IMR-90 (cell line): ENCODE data around the gene COL18A1. TPM values are rescaled to one million over a fixed set of nuclear protein-coding genes. Genes with fewer than 3 reads are reported as not detected.

Experiments
- ATAC-seq: fragments of 200-7000 bp; cut with Tn5 transposase; 2 replicates; pipeline ENCODE4 v1.9.1; 2020; ENCODE audit warnings: low read depth, mild to moderate bottlenecking, moderate library complexity
- BruUV-seq: library from RNA; stranded (reverse); fragments of 400-500 nt; replicated peaks from 2 replicates; lab custom pipeline; 2021; lab: Mats Ljungman, UMichigan
- CTCF ChIA-PET: fragments of 300-600 bp; formaldehyde crosslinking; extraction: SDS; loops from one replicate; lab custom pipeline; 2021; ENCODE audit warnings: antibody characterized with exemption; lab: Yijun Ruan, JAX
- POLR2A ChIA-PET: fragments of 300-600 bp; sonication (Branson Sonifier 250); formaldehyde crosslinking; loops from one replicate; lab custom pipeline; 2022; ENCODE audit warnings: antibody characterized with exemption; ENCODE audit not compliant: unreplicated experiment; lab: Charles Lee
- DNase-seq: peaks from one replicate; pipeline ENCODE4 v3.0.0; 2013
- H2AFZ ChIP-seq: replicated peaks from 2 replicates; pipeline ENCODE3; 2013; ENCODE audit warnings: low read length, mild to moderate bottlenecking; ENCODE audit not compliant: poor library complexity
- H2AK5ac ChIP-seq: 2 replicates; pipeline ENCODE4 v1.6.1; 2013; ENCODE audit warnings: low read depth, low read length, inconsistent platforms
- H2AK9ac ChIP-seq: replicated peaks from 2 replicates; pipeline ENCODE3; 2013; ENCODE audit warnings: mild to moderate bottlenecking, low read depth, low read length, moderate library complexity; ENCODE audit not compliant: poor library complexity
- H2BK120ac ChIP-seq: 2 replicates; pipeline ENCODE4 v1.6.1; 2013; ENCODE audit warnings: low read depth, low read length, inconsistent platforms
- H2BK15ac ChIP-seq: 3 replicates; pipeline ENCODE4 v1.6.1; 2013; ENCODE audit warnings: low read depth, low read length, inconsistent platforms
- H2BK20ac ChIP-seq: 2 replicates; pipeline ENCODE4 v1.6.1; 2013; ENCODE audit warnings: low read depth, mild to moderate bottlenecking, inconsistent platforms, low read length, moderate library complexity
- H2BK5ac ChIP-seq: 2 replicates; pipeline ENCODE4 v1.6.1; 2013; ENCODE audit warnings: mild to moderate bottlenecking, low read depth, low read length, inconsistent platforms; ENCODE audit not compliant: poor library complexity, severe bottlenecking
- H3K14ac ChIP-seq: replicated peaks from 2 replicates; pipeline ENCODE4 v1.6.1; 2013; ENCODE audit warnings: low read depth, low read length, inconsistent platforms
- H3K18ac ChIP-seq: 2 replicates; pipeline ENCODE4 v1.6.1; 2013; ENCODE audit warnings: low read depth, low read length, control low read depth
- H3K23ac ChIP-seq: 2 replicates; pipeline ENCODE4 v1.6.1; 2013; ENCODE audit warnings: low read depth, low read length, inconsistent platforms
- H3K27ac ChIP-seq: 2 replicates; pipeline ENCODE4 v1.5.1; 2013; ENCODE audit warnings: mild to moderate bottlenecking, control low read depth, low read length; ENCODE audit not compliant: insufficient read depth
- H3K27me3 ChIP-seq: 2 replicates; pipeline ENCODE4 v1.6.1; 2013; ENCODE audit warnings: low read length; ENCODE audit not compliant: control insufficient read depth, insufficient read depth
- H3K36me3 ChIP-seq: 2 replicates; pipeline ENCODE4 v1.6.1; 2013; ENCODE audit warnings: low read length, mixed read lengths; ENCODE audit not compliant: control insufficient read depth, insufficient read depth
- H3K4ac ChIP-seq: 2 replicates; pipeline ENCODE4 v1.6.1; 2013; ENCODE audit warnings: low read depth, low read length, inconsistent platforms
- H3K4me1 ChIP-seq: 2 replicates; pipeline ENCODE4 v1.6.1; 2013; ENCODE audit warnings: low read length, mixed read lengths; ENCODE audit not compliant: control insufficient read depth, insufficient read depth
- H3K4me2 ChIP-seq: 2 replicates; pipeline ENCODE4 v1.6.1; 2013; ENCODE audit warnings: low read depth, mild to moderate bottlenecking, control low read depth, low read length, moderate library complexity
- H3K4me3 ChIP-seq: 2 replicates; pipeline ENCODE4 v1.5.1; 2013; ENCODE audit warnings: low read depth, mild to moderate bottlenecking, control low read depth, low read length, moderate library complexity; ENCODE audit not compliant: insufficient read depth
- H3K56ac ChIP-seq: 2 replicates; pipeline ENCODE4 v1.6.1; 2013; ENCODE audit warnings: low read length, inconsistent platforms; ENCODE audit not compliant: insufficient read depth; ENCODE audit errors: extremely low read depth
- H3K79me1 ChIP-seq, 2 experiments: 2 replicates each; pipeline ENCODE4 v1.6.1; 2013; ENCODE audit warnings: low read length in 2 of 2, inconsistent platforms in 1 of 2, low read depth in 1 of 2
- H3K9ac ChIP-seq: 2 replicates; pipeline ENCODE4 v1.6.1; 2013; ENCODE audit warnings: low read depth, low read length, control low read depth
- H3K9me1 ChIP-seq: 2 replicates; pipeline ENCODE4 v1.6.1; 2013; ENCODE audit warnings: low read length, inconsistent platforms; ENCODE audit not compliant: insufficient read depth
- H3K9me3 ChIP-seq: 2 replicates; pipeline ENCODE4 v1.6.1; 2013; ENCODE audit warnings: low read length; ENCODE audit not compliant: control insufficient read depth, insufficient read depth
- H4K20me1 ChIP-seq: 2 replicates; pipeline ENCODE4 v1.6.1; 2013; ENCODE audit warnings: low read length, inconsistent platforms; ENCODE audit not compliant: insufficient read depth
- H4K5ac ChIP-seq: 2 replicates; pipeline ENCODE4 v1.6.1; 2013; ENCODE audit warnings: mild to moderate bottlenecking, low read depth, low read length, control low read depth
- H4K8ac ChIP-seq, 2 experiments: 2 replicates each; pipeline ENCODE4 v1.6.1; 2013; ENCODE audit warnings: low read depth in 2 of 2, low read length in 2 of 2, control low read depth in 1 of 2, inconsistent platforms in 1 of 2
- H4K91ac ChIP-seq: 2 replicates; pipeline ENCODE4 v1.6.1; 2013; ENCODE audit warnings: low read depth, low read length, inconsistent platforms; ENCODE audit not compliant: insufficient read depth
- BHLHE40 ChIP-seq: fragments of 150-350 bp; IDR thresholded peaks from 2 replicates; pipeline ENCODE4 v1.6.1; 2016; ENCODE audit warnings: mild to moderate bottlenecking, low read depth, low read length
- CEBPB ChIP-seq: IDR thresholded peaks from 2 replicates; pipeline ENCODE4 v1.6.1; 2012; ENCODE audit warnings: low read depth, low read length, improper control_type of control experiment
- CHD1 ChIP-seq: IDR thresholded peaks from 2 replicates; pipeline ENCODE4 v1.6.1; 2012; ENCODE audit warnings: low read depth, low read length, improper control_type of control experiment
- FOS ChIP-seq: fragments of 150-350 bp; IDR thresholded peaks from 2 replicates; pipeline ENCODE4 v1.6.1; 2016; ENCODE audit warnings: low read depth, low read length
- MAFK ChIP-seq: IDR thresholded peaks from 2 replicates; pipeline ENCODE4 v1.6.1; 2012; ENCODE audit warnings: low read depth, low read length, improper control_type of control experiment
- MAZ ChIP-seq: IDR thresholded peaks from 2 replicates; pipeline ENCODE4 v1.6.1; 2012; ENCODE audit warnings: low read depth, mild to moderate bottlenecking, low read length, improper control_type of control experiment, moderate library complexity, borderline replicate concordance
- NFE2L2 ChIP-seq: fragments of 150-350 bp; IDR thresholded peaks from 2 replicates; pipeline ENCODE4 v1.6.1; 2016; ENCODE audit warnings: low read depth, mild to moderate bottlenecking, low read length
- POLR2A ChIP-seq: IDR thresholded peaks from 2 replicates; pipeline ENCODE4 v1.6.1; 2012; ENCODE audit warnings: mild to moderate bottlenecking, low read depth, low read length
- RAD21 ChIP-seq: IDR thresholded peaks from 2 replicates; pipeline ENCODE4 v1.6.1; 2012; ENCODE audit warnings: low read length, improper control_type of control experiment
- RCOR1 ChIP-seq: IDR thresholded peaks from 2 replicates; pipeline ENCODE4 v1.6.1; 2012; ENCODE audit warnings: mild to moderate bottlenecking, low read length, improper control_type of control experiment; ENCODE audit not compliant: insufficient replicate concordance
- RFX5 ChIP-seq: IDR thresholded peaks from 2 replicates; pipeline ENCODE4 v1.8.0; 2012; ENCODE audit warnings: low read depth, mild to moderate bottlenecking, low read length, moderate library complexity
- SMC3 ChIP-seq: fragments of 150-350 bp; IDR thresholded peaks from 2 replicates; pipeline ENCODE4 v1.6.1; 2016; ENCODE audit warnings: low read depth, mild to moderate bottlenecking, antibody characterized with exemption, low read length, moderate library complexity
- WGBS, 2 experiments: methylation state at CpG; one replicate each; pipeline versions ENCODE4 v1.1.5 to v1.1.7; 2013; ENCODE audit warnings: missing lambda C conversion rate in 2 of 2; ENCODE audit not compliant: insufficient read length in 1 of 2; ENCODE audit errors: extremely low coverage in 2 of 2; 5-methylcytosine and 5-hydroxymethylcytosine counted together
- dilution Hi-C: fragments of 300-500 bp; cut with HindIII; formaldehyde crosslinking; loops from one replicate; pipeline ENCODE4 v1.14.3; 2018; ENCODE audit warnings: low sequenced_read_pairs; ENCODE audit not compliant: unreplicated experiment
- in situ Hi-C: fragments of 300-500 bp; cut with MboI; formaldehyde crosslinking; loops from 3 replicates; pipeline ENCODE4 v1.14.3; 2019; ENCODE audit warnings: low sequenced_read_pairs, inconsistent platforms, mixed read lengths
- intact Hi-C: fragments of 100-400 bp; cut with micrococcal nuclease; formaldehyde crosslinking; loops from 2 replicates; pipeline ENCODE4 v1.10.0; 2022
- polyA plus RNA-seq, 3 experiments: library from polyadenylated mRNA; depleted of rRNA; stranded (reverse); fragments of >200 nt; gene quantifications; 2 replicates each; pipeline ENCODE4 v1.2.3, GENCODE V29; 2012; ENCODE audit warnings: low replicate concordance in 1 of 3
- total RNA-seq: library from RNA; depleted of rRNA; stranded (reverse); fragments of >200 nt; gene quantifications from 2 replicates; pipeline ENCODE4 v1.2.3, GENCODE V29; 2012
- TF ChIP-seq, protein P1 (sequence below): fragments of 150-350 bp; IDR thresholded peaks from 2 replicates; pipeline ENCODE4 v1.6.1; 2017; ENCODE audit warnings: mild to moderate bottlenecking, antibody characterized with exemption, low read length, low read depth

COL18A1 gene
- total and polyA plus RNA-seq, 2 of the 4 experiments (the other 2 are of a cell fraction): 4.3 to 46.7 TPM

GRCh38 chr21:45549626-45550463, 144.9 kb downstream of the COL18A1 start (continued):
- TF ChIP-seq SMC3: no peak

DNA sequence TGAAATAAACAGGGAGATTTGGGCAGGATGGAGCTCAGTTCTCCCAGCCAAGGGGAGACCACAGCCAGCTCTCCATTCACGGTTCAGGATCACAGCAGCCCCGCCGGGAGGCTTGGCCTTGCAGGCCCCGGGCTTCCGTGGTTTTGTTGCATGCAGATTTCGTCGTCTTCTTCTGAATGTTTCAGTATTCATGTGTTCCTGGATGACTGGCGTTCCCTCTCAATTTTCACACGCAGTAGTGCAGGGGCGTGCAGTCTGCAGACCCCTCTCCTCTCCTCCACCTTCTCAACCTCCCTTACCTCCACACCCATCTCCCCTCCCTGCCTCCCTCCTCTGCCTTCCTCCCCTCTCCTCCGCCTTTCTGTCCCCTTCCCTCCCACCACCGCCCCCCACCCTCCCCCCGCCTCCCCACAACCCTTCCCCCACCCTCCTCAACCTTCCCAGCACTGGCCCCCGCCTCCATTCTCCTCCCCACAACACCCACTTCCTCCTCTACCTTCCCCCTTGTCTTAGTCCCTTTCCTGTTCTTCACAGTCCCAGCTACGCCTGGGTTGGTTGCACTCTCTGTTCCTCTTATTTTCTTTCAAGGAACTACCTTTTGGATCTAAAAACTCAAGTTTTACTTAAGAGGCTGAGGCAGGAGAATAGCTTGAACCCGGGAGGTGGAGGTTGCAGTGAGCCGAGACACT, 145.7 kb downstream of the COL18A1 start:
- Histone ChIP-seq H3K56ac (no peak overlapping the region), H4K91ac (no peak overlapping the region), H2AFZ (peak overlapping the region; percentile 72), H3K27me3 (peaks cover 10% of the 10 kb centered on the region), H3K36me3 (no peaks in the 10 kb centered on the region), H2AK9ac (no peak overlapping the region), H3K4me2 (no peak overlapping the region), H3K9ac (no peak overlapping the region), H2BK15ac (no peak overlapping the region), H4K20me1 (no peaks in the 10 kb centered on the region), H3K4me1 (0 out of 2 replicates have a peak, but pooled peaks cover 2% of the 10 kb centered on the region), H2BK20ac (no peak overlapping the region), H3K27ac (no peak overlapping the region), H3K23ac (no peak overlapping the region), H3K9me1 (0 out of 2 replicates have a peak, but pooled peaks cover 9% of the 10 kb centered on the region), H2AK5ac (peak overlapping the region; percentile 9; the same call in 1 of the 2 replicates), H3K79me1 (no peaks in the 10 kb centered on the region), H4K5ac (no peak overlapping the region), H4K8ac (no peak overlapping the region), H3K9me3 (no peaks in the 10 kb centered on the region), H2BK5ac (peak overlapping the region; percentile 54), H2BK120ac (no peak overlapping the region), H3K4ac (0 out of 2 replicates have a peak overlapping the region, but pooled peaks have one; percentile 12), H3K14ac (0 out of 2 replicates have a peak overlapping the region, but pooled peaks have one; percentile 48), H3K4me3 (no peak overlapping the region), H3K18ac (no peak overlapping the region)
- dilution Hi-C loops: no loop called here
- ChIA-PET POLR2A (no interaction called here), CTCF (interaction anchor here (1.4 kb wide), 1 partner anchor 17 kb away, joined by 3 read pairs; no protein-coding TSS in a partner anchor)
- BruUV-seq: no TSS peak
- WGBS, 2 experiments: 54% methylated on average over 10 of the region's 17 CpGs; no CpG with 5 or more reads in 1 of the 2 experiments
- DNase-seq (no peak), ATAC-seq (no peak)
- in situ Hi-C loops: no loop called here
- intact Hi-C loops: no loop called here
- TF ChIP-seq FOS (no peak), RAD21 (no peak), RFX5 (no peak), MAZ (no peak), CHD1 (no peak), RCOR1 (no peak), POLR2A (no peak), NFE2L2 (no peak), CEBPB (no peak), MAFK (no peak), BHLHE40 (no peak)
- TF ChIP-seq, protein P1, sequence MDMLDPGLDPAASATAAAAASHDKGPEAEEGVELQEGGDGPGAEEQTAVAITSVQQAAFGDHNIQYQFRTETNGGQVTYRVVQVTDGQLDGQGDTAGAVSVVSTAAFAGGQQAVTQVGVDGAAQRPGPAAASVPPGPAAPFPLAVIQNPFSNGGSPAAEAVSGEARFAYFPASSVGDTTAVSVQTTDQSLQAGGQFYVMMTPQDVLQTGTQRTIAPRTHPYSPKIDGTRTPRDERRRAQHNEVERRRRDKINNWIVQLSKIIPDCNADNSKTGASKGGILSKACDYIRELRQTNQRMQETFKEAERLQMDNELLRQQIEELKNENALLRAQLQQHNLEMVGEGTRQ: no peak
